Tibial nerve (tissue), 4 donors: ENCODE measurements around the gene GAS2. TPM values are rescaled to one million over a fixed set of nuclear protein-coding genes. Genes with fewer than 3 reads are reported as not detected.

Experiments
- DNase-seq, 2 donors: peaks; one replicate each; pipeline ENCODE4 v3.0.0-alpha.2; 2019; ENCODE audit warnings: low spot score in 2 of 2
- H3K27ac ChIP-seq, 4 donors: fragments of 200-600 bp; sonication (generic) in 3 of 4; one replicate each; pipeline ENCODE4 v1.5.1; 2017 to 2019; ENCODE audit warnings: mild to moderate bottlenecking in 1 of 4
- H3K27me3 ChIP-seq, 2 donors: fragments of 200-600 bp; sonication (generic) in 1 of 2; one replicate each; pipeline versions ENCODE4 v1.5.1 to v1.6.0; 2017 to 2019
- H3K36me3 ChIP-seq, 3 donors: fragments of 200-600 bp; sonication (generic); one replicate each; pipeline ENCODE4 v1.5.1; 2018 to 2019
- H3K4me1 ChIP-seq, 4 donors: fragments of 200-600 bp; sonication (generic) in 3 of 4; one replicate each; pipeline ENCODE4 v1.5.1; 2017 to 2019
- H3K4me3 ChIP-seq, 4 donors: fragments of 200-600 bp; sonication (generic) in 3 of 4; one replicate each; pipeline ENCODE4 v1.5.1; 2017 to 2019; ENCODE audit warnings: mild to moderate bottlenecking in 1 of 4, moderate library complexity in 1 of 4
- H3K9me3 ChIP-seq, 4 donors: fragments of 200-600 bp; sonication (generic) in 3 of 4; one replicate each; pipeline ENCODE4 v1.5.1; 2017 to 2019
- CTCF ChIP-seq, 5 experiments: fragments of 200-600 bp in 3 of 5; fragments of 450-650 bp in 2 of 5; sonication (generic) in 3 of 5; IDR thresholded peaks; one replicate each; pipeline ENCODE4 v1.5.1; 2016 to 2019; ENCODE audit warnings: antibody characterized with exemption in 5 of 5, mild to moderate bottlenecking in 3 of 5, moderate library complexity in 2 of 5
- EP300 ChIP-seq, 2 donors: sonication (generic); formaldehyde crosslinking; IDR thresholded peaks; one replicate each; pipeline ENCODE4 v1.6.1; 2017; ENCODE audit warnings: antibody characterized with exemption in 2 of 2, mild to moderate bottlenecking in 1 of 2
- POLR2A ChIP-seq, 2 donors: fragments of 450-650 bp; IDR thresholded peaks; one replicate each; pipeline ENCODE4 v1.6.1; 2017; ENCODE audit warnings: antibody characterized with exemption in 2 of 2, mild to moderate bottlenecking in 2 of 2, moderate library complexity in 2 of 2
- WGBS, 2 donors: methylation state at CpG; one replicate each; pipeline ENCODE4 v1.1.5; 2018; 5-methylcytosine and 5-hydroxymethylcytosine counted together
- total RNA-seq, 4 donors: library from RNA; depleted of rRNA; stranded (reverse); fragments of >200 nt; gene quantifications; one replicate each; pipeline ENCODE4 v1.1.0, GENCODE V29; 2016

GAS2 gene
- total RNA-seq, 4 donors from 2014 or later: 9.3 to 41.5 (median 18.0) TPM

DNA sequence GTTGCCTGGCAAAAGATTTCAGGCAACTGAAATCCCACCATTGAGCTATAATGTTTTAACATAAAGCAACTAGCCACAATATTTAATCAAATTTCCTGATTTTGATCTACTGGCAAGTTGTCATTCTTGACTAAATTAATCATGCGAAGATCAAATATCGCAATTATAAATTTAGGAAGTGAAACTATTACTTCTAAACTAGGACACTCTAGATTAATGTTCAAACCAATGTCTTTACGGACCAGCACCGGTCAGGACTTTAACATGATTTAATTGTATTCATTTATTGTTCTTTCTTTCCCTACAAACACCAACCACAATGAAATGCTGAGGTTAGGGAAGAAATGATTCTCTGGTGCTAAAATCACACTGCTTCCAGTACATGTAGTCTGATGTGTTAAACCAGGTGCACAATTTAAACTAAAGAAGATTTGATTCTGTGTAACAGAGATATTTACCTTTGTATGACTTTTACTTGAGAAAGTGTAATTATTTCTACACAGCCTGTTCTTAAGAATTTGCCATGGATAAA lies 14.9 kb downstream of the GAS2 start:
- TF ChIP-seq EP300 (IDR thresholded peaks at IDR 0.05) (no peak), CTCF (IDR thresholded peaks at IDR 0.05) (no peak), POLR2A (IDR thresholded peaks at IDR 0.05) (no peak)

DNA sequence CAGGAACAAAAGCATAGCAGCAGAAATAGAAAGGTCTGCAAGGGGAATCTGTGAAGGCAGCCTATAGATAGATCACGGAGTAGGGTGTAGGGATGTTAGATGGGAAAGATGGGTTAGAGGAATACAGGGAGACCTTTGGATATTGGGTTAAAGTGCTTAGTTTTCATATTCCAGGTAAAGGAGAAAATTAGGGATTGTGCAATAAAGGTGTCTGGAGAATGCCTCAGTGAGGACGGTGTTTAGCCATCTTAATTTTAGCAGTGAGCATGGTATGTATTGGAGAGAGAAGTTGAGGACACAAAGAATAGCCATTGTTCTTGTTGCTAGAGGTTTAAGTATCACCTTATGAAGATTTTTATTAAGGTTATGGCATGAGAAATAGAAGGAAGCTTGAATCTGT lies 17.7 kb downstream of the GAS2 start:
- TF ChIP-seq EP300 (IDR thresholded peaks at IDR 0.05) (no peak), CTCF (IDR thresholded peaks at IDR 0.05) (no peak), POLR2A (IDR thresholded peaks at IDR 0.05) (no peak)
- Histone ChIP-seq H3K4me1 (peaks cover 0 to 9% (median 0%) of the 10 kb centered on the region in 4 donors), H3K4me3 (no peak overlapping the region), H3K9me3 (no peaks in the 10 kb centered on the region), H3K27ac (no peak overlapping the region), H3K36me3 (no peaks in the 10 kb centered on the region), H3K27me3 (no peaks in the 10 kb centered on the region)
- 91 to 92% methylated on average over 2 of the region's 2 CpGs for WGBS, 2 donors
- DNase-seq: no peak

More for the DNA sequence above, 14.9 kb downstream of the GAS2 start:
- Histone ChIP-seq H3K36me3 (no peaks in the 10 kb centered on the region), H3K4me1 (peaks cover 0 to 9% (median 0%) of the 10 kb centered on the region in 4 donors), H3K9me3 (no peaks in the 10 kb centered on the region), H3K27me3 (no peaks in the 10 kb centered on the region), H3K4me3 (no peak overlapping the region), H3K27ac (no peak overlapping the region)
- 94 to 97% methylated on average over 4 of the region's 4 CpGs for WGBS, 2 donors
- no peak for DNase-seq

DNA sequence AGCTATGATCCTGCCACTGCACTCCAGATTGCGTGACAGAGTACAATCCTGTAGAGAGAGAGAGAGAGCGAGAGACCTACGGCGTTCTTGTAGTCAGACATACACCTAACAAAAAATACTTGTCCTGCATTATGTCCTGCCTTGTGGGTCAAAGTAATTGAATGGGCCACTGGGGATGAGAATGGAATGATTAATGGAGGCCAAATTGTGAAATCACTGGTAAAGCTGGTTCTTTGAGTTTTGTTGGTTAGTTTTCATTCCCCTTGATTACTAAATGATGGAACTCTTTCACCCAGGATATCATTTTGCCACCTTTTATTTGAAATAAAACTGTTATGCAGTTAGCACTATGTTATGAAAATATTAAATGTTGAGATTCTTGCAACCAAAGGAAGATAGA lies 18.7 kb downstream of the GAS2 start:
- Histone ChIP-seq H3K27ac (peak overlapping the region in 2 of 4 donors; percentile 4 to 50), H3K27me3 (no peaks in the 10 kb centered on the region), H3K9me3 (no peaks in the 10 kb centered on the region), H3K4me3 (no peak overlapping the region), H3K4me1 (peaks cover 0 to 9% (median 0%) of the 10 kb centered on the region in 4 donors), H3K36me3 (no peaks in the 10 kb centered on the region)
- DNase-seq: no peak
- WGBS, 2 donors: 90 to 95% methylated on average over 4 of the region's 4 CpGs
- TF ChIP-seq EP300 (IDR thresholded peaks at IDR 0.05) (no peak), POLR2A (IDR thresholded peaks at IDR 0.05) (no peak), CTCF (IDR thresholded peaks at IDR 0.05) (no peak)

GRCh38 chr11:22688914-22689313 lies 22.5 kb downstream of the GAS2 start:
- Histone ChIP-seq H3K9me3 (no peaks in the 10 kb centered on the region), H3K27me3 (no peaks in the 10 kb centered on the region), H3K4me1 (peaks cover 0 to 9% (median 0%) of the 10 kb centered on the region in 4 donors), H3K4me3 (no peak overlapping the region), H3K36me3 (no peaks in the 10 kb centered on the region), H3K27ac (no peak overlapping the region)
- WGBS, 2 donors: 91% methylated on average over 3 of the region's 3 CpGs
- TF ChIP-seq EP300 (IDR thresholded peaks at IDR 0.05) (no peak), POLR2A (IDR thresholded peaks at IDR 0.05) (no peak), CTCF (IDR thresholded peaks at IDR 0.05) (no peak)
- no peak for DNase-seq

DNA sequence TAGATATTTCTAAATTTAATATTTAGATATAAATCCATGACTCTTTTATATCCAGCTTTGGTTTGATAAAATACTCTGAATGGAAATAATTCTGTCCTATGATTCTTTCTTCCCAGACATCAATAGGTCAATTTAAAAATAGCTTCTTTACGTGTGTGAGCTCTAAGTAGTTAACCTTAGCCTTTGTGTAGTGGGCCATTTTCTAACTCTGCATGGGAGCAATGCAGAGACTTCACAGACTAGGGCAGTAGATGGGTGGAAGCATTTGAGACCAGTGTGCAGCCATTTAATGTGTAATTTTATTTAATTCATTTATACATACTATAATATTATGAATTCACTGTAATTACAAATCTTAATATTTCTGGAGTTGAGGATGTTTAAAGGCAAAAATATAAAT lies 23.8 kb downstream of the GAS2 start:
- Histone ChIP-seq H3K27me3 (no peaks in the 10 kb centered on the region), H3K36me3 (no peaks in the 10 kb centered on the region), H3K4me1 (peaks cover 0 to 5% (median 0%) of the 10 kb centered on the region in 4 donors), H3K4me3 (no peak overlapping the region), H3K9me3 (no peaks in the 10 kb centered on the region), H3K27ac (no peak overlapping the region)
- TF ChIP-seq POLR2A (IDR thresholded peaks at IDR 0.05) (no peak), EP300 (IDR thresholded peaks at IDR 0.05) (no peak), CTCF (IDR thresholded peaks at IDR 0.05) (no peak)
- no peak for DNase-seq
- whole genome bisulfite sequencing, 2 donors: 27 to 53% methylated on average over 1 of the region's 1 CpG
